HTR-8/SVneo (cell line): ENCODE measurements around the gene IMP3.
A peak's percentile ranks its signal among the peaks of the same experiment; 100 is the strongest.

Source experiments
- DNase-seq: peaks from one replicate; pipeline ENCODE4 v3.0.0; 2011; ENCODE audit warnings: low spot score, mixed read lengths; ENCODE audit not compliant: insufficient read length
- FAIRE-seq: peaks from 2 replicates; lab custom pipeline; 2011; peaks lifted over from hg19 to GRCh38; lab: Jason Lieb, UNC

Gene IMP3

DNA sequence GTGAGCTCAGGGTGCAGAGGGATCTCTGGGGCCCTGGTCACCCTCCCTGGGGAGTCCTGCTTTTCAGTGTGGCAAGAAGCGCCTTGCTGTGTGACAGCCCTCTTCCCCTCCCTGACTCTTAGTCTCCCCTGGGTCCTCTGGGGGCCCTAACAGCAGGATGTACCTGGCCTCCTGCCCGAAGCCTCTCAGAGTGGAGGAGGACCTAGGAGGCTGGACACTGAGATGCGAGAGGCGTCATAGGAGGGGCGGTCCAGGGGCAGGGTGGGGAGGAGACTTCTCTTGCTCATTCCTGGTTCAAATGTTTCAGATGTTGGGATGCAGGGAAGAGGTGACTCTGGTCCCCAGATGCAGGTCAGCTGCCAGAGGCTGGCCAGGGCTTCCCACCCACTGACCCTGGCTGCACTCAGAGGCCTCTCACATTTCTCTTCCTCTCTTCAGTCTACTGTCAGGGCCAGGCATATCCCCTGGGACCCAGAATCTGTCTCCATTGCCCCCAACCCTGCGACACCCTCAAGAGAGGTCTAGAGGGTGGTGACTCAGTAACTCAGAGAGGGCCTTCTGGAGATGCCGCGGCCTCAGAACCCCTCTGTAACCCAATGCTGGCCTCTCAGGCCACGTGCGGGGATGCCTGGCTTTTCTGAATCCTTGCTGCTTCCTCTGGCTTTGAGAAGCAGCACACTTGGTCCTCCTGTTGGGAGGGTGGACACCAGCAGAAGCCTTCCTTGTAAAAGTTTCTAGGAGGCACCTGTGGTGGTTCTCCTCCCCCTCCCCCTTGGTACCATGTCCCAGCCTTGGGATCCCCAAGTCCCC, 33.6 kb upstream of the IMP3 start:
- FAIRE-seq: no peak
- no peak for DNase-seq

GRCh38 chr15:75672646-75673425, 32.8 kb upstream of the IMP3 start:
- peak; percentile 49 for FAIRE-seq
- no peak for DNase-seq

- FAIRE-seq (no peak), DNase-seq (no peak)
Observed at GRCh38 chr15:75671730-75672602, 31.9 kb upstream of the IMP3 start.

DNA sequence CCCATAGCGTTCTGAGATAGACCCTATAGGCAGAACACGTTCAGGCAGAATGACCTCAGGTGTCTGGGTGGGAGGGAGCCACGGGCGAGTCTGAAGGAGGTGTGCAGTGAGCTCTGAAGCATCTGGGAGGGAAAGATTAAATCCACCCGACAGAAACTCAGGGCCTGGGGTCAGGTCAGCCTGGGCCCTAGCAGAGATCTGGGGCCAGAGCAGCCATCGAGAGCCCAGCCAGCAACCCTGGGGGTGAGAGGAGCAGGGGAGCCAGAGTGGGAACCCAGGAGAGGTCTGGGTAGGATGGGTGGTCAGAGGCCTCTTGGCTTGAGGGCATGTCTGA, 29.8 kb upstream of the IMP3 start:
- DNase-seq: no peak
- FAIRE-seq: no peak

- FAIRE-seq (no peak), DNase-seq (no peak)
Observed at GRCh38 chr15:75669191-75669878, 29.3 kb upstream of the IMP3 start.

DNA sequence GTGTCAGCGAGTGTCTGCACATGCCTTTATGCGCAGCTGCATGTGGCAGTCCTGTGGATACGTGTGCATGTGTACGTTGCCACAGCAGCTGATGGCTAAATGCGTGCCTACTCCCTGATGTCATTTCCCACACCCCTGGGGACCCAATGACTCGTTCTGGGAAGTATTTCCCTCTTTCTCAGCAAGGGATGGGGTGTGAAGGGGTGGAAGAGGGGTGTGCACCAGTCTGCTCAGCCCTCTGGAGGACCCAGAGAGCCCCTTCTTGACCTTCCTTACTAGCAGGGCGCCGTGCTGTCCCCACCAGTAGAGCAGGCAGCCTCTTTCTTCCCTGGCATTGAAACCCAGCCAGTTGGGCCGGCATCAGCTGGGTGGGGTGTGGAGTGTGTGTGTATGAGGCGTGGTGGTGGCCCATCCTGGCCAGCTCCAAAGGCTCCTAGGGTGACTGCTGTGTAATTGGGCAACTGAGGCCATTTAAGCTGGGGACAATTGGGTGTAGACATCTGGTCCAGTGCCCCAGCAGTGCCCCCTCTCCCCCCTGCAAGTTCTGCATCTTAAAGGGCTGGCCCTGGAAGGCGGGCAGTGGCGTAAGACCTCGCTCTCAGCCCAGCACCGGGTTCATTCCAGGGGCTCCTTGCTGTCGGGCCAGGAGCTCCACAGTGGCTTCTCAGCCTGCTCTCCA, 26.9 kb upstream of the IMP3 start:
- FAIRE-seq (peak; percentile 99), DNase-seq (peak; percentile 91)

GRCh38 chr15:75663931-75664421, 24.0 kb upstream of the IMP3 start:
- DNase-seq (no peak), FAIRE-seq (no peak)

- FAIRE-seq: no peak
- no peak for DNase-seq
Observed at GRCh38 chr15:75662823-75663519, 22.9 kb upstream of the IMP3 start.

GRCh38 chr15:75661756-75662140, 21.7 kb upstream of the IMP3 start:
- DNase-seq: no peak
- FAIRE-seq: no peak

GRCh38 chr15:75661100-75661755, 21.2 kb upstream of the IMP3 start:
- DNase-seq (peak; percentile 88), FAIRE-seq (peak; percentile 92)

- FAIRE-seq (peak; percentile 86), DNase-seq (no peak)
Observed at GRCh38 chr15:75659928-75660645, 20.1 kb upstream of the IMP3 start.

GRCh38 chr15:75659141-75659771, 19.2 kb upstream of the IMP3 start:
- FAIRE-seq: no peak

GRCh38 chr15:75656813-75657212, 16.8 kb upstream of the IMP3 start:
- FAIRE-seq: no peak

More at GRCh38 chr15:75659141-75659771, 19.2 kb upstream of the IMP3 start:
- DNase-seq: no peak

DNA sequence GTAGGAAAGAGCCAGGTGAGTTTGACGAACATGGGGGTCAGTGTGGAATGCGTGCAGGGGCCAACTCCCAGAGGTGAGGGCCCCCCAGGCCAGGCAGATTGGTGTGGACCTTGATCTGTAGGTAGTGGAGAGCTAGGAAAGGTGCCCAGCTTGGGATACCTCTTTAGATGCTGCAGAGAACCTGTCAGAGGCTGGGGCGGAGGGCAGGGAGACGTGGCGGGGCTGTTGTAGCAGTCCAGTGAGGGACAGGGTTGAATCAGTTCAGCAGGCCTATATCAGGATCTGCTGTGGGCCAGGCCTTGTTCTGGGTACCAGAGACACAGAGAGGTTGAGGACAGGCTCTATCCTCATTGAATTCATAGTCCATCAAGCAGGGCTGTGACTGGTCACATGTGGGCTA, 16.3 kb upstream of the IMP3 start:
- DNase-seq (no peak), FAIRE-seq (no peak)

More at GRCh38 chr15:75656813-75657212, 16.8 kb upstream of the IMP3 start:
- no peak for DNase-seq

DNA sequence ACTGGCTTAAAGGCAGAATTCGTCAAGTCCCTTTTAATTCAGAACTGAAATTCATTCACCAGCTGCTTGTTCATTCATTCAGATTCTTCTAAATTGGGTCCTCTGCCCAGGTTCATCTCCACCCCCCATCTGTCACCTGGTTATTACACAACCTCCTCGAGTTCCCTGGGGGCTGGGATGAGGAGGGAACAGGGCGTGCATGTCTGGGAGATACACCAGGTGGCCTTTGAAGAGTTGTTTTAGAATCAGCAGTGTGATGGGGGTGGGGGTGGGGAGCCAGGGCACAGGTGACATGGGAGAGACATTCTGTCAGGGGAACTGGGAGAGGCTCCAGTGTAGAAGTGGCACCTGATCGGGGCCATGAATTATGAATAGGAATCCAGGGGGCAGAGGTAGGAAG, 15.9 kb upstream of the IMP3 start:
- FAIRE-seq: no peak
- DNase-seq: no peak

GRCh38 chr15:75654201-75654907, 14.3 kb upstream of the IMP3 start:
- DNase-seq (no peak), FAIRE-seq (no peak)
